Measurements from ENCODE around the gene SARDH. TPM values are rescaled to one million over a fixed set of nuclear protein-coding genes. Genes with fewer than 3 reads are reported as not detected.

SARDH gene
- total RNA-seq, 1 experiment from 2014 or later = not detected

DNA sequence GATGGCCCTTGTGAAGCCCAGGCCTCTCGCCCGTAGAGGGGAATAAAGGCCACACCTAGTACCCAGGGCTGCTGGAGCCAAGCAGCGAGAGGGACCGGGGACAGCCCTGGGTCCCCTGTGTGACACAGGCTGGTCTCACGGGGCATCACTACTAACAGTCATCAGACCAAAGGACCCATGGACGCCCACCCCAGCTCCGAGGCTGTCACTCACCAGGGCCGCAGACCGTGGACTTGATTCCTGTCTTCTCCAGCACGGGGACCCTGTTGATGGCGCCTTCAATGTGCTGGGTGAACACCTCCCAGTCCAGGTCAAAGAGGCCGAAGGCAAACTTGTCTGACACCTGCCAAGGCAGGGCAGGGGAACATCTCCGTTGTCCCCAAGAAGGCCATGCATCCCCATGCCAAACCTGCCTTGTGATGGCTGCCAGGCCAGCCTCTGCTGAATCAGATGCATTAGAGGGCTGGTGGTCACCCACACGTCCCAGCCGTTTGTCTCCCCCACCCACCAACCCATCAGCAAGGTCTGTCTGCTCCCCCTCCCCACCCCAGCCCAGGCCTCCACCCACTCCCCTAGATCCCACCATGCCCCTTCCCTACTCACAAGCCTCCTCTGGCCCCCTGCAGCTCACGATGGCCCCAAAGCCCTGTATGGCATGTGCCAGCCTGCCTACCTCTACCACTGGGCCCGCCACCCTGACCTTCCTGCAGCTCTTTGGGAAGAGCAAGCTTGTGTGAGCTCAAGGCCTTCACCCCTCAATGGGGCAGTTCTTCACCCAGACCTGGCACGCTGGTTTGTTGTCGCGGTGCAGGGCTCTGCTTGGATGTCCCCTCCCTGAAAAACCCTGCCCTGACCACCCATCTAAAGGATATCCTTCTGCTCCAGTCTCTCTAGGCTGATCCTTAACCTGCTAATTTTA lies 20.8 kb downstream of the SARDH start:
- H3K9me3 Mint-ChIP-seq (ENCODE audit: low read depth, unreplicated experiment) = no peaks in the 10 kb centered on the region
- no peak overlapping the region for H3K27ac Mint-ChIP-seq (ENCODE audit: unreplicated experiment)
- peaks cover 8% of the 10 kb centered on the region for H3K36me3 Mint-ChIP-seq (ENCODE audit: insufficient read depth, unreplicated experiment)
- intact Hi-C loops (cut with micrococcal nuclease; ENCODE audit: unreplicated experiment) = no loop called here
- TF ChIP-seq, protein P1, sequence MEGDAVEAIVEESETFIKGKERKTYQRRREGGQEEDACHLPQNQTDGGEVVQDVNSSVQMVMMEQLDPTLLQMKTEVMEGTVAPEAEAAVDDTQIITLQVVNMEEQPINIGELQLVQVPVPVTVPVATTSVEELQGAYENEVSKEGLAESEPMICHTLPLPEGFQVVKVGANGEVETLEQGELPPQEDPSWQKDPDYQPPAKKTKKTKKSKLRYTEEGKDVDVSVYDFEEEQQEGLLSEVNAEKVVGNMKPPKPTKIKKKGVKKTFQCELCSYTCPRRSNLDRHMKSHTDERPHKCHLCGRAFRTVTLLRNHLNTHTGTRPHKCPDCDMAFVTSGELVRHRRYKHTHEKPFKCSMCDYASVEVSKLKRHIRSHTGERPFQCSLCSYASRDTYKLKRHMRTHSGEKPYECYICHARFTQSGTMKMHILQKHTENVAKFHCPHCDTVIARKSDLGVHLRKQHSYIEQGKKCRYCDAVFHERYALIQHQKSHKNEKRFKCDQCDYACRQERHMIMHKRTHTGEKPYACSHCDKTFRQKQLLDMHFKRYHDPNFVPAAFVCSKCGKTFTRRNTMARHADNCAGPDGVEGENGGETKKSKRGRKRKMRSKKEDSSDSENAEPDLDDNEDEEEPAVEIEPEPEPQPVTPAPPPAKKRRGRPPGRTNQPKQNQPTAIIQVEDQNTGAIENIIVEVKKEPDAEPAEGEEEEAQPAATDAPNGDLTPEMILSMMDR (IDR thresholded peaks at IDR 0.05; ENCODE audit: unreplicated experiment) = no peak
- DNase-seq = no peak
- H3K27me3 Mint-ChIP-seq (ENCODE audit: unreplicated experiment) = peaks cover 78% of the 10 kb centered on the region
- CTCF ChIA-PET = no interaction called here
- no TSS peak for BruUV-seq (replicated peaks)
- peaks cover 8% of the 10 kb centered on the region for H3K4me1 Mint-ChIP-seq (ENCODE audit: low read depth, unreplicated experiment)
- no peak overlapping the region for H3K4me3 Mint-ChIP-seq (ENCODE audit: low read depth, unreplicated experiment)

DNA sequence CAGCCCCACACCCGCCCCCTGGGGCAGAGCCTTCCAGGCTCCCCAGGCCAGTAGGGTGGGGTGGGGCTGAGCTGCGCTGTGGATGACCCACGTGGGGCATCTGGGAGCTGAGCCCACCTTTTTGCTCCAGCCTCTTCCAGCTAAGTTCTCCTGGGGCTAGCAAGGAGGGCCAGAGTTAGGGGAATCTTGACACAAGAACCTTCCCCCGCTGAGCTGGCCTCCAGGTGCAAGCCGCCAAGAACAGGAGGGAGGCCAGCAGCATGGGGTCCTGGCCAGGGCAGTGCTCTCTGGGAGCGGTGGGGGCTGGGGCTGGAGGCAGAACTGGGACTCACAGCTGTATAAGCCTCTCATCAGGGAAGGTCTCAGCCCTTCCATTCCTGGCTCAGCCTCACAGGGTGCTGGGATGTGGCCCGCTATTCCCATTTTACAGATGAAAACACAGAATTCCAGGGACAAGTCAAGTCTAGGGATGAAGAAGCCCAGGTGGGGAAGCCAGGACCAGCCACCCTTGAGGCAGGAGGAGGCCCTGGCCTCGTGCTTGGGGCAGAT lies 21.5 kb downstream of the SARDH start:
- no peak overlapping the region for H3K4me3 Mint-ChIP-seq (ENCODE audit: low read depth, unreplicated experiment)
- H3K9me3 Mint-ChIP-seq (ENCODE audit: low read depth, unreplicated experiment) = no peaks in the 10 kb centered on the region
- no peak for DNase-seq
- CTCF ChIA-PET = no interaction called here
- peaks cover 8% of the 10 kb centered on the region for H3K4me1 Mint-ChIP-seq (ENCODE audit: low read depth, unreplicated experiment)
- intact Hi-C loops (cut with micrococcal nuclease; ENCODE audit: unreplicated experiment) = no loop called here
- no TSS peak for BruUV-seq (replicated peaks)
- H3K27ac Mint-ChIP-seq (ENCODE audit: unreplicated experiment) = no peak overlapping the region
- TF ChIP-seq, protein P1 (IDR thresholded peaks at IDR 0.05; ENCODE audit: unreplicated experiment) = no peak
- H3K36me3 Mint-ChIP-seq (ENCODE audit: insufficient read depth, unreplicated experiment) = peaks cover 8% of the 10 kb centered on the region
- peaks cover 71% of the 10 kb centered on the region for H3K27me3 Mint-ChIP-seq (ENCODE audit: unreplicated experiment)

DNA sequence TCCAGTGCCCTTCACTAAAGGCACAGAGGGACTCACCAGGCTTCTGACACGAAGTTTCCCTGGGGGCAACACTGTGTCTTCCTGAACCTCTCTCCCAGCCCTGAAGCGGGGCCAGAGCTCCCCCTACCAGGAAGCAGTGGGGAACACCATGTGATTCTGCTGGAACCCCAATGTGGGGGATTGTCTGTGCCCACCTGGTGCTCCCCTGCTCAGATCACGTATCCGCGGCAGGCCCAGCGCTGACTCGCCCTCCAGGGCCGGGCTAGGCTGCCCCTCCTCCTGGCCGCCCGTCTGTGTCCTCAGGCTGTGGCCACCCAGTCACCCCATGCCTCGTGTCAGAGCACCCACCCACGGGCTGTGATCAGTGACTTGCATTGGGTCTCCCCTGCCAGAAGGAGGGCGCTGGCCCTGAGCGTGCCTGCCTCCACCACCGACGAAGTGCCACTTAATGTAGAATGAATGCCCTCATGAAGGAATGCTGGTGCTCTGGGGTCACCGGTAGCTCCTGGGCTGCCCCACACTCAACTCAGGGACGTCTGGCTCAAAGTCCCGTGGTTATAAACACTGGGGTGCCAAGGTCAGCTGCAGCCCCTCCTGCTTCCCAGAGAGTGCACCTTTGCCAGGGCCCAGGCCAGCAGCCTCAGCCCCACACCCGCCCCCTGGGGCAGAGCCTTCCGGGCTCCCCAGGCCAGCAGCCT lies 22.1 kb downstream of the SARDH start:
- Mint-ChIP-seq H3K9me3 (ENCODE audit: low read depth, unreplicated experiment) (no peaks in the 10 kb centered on the region), H3K27ac (ENCODE audit: unreplicated experiment) (no peak overlapping the region), H3K27me3 (ENCODE audit: unreplicated experiment) (peaks cover 64% of the 10 kb centered on the region), H3K36me3 (ENCODE audit: insufficient read depth, unreplicated experiment) (peaks cover 8% of the 10 kb centered on the region), H3K4me1 (ENCODE audit: low read depth, unreplicated experiment) (peaks cover 8% of the 10 kb centered on the region), H3K4me3 (ENCODE audit: low read depth, unreplicated experiment) (no peak overlapping the region)
- no peak for DNase-seq
- CTCF ChIA-PET = interaction anchor here (0.6 to 1.0 kb wide), 2 partner anchors 37 to 317 kb away, joined by 3 read pairs; no protein-coding TSS in a partner anchor
- no TSS peak for BruUV-seq (replicated peaks)
- TF ChIP-seq, protein P1 (IDR thresholded peaks at IDR 0.05; ENCODE audit: unreplicated experiment) = peak; percentile 28
- intact Hi-C loops (cut with micrococcal nuclease; ENCODE audit: unreplicated experiment) = no loop called here

DNA sequence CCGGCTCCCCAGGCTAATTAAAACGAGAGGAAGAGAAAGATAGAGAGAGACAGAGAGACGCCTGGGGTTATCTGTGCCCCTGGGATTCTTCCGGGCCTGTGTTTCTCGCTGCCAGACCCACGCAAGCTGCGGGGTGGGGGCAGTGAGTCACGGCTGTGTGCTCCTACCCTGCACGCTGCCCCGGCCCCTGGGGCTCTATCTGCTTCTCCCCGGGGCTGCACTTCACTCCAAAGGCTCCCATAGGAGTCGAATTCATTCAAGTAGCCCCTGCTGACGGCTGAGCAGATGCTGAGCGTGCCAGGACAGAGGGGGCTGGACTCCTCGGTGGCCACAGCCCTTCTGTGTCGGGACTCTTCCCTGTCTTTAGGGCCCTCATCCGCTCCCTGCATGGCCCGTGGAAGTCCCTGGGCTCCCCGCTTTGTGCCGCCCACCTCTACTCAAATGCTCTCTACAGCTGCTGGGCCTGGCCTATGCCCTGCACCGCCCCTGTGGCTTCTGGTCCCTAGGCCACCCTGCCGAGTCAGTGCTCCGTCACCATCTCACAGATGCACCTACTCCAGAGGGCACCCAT lies 22.8 kb downstream of the SARDH start:
- intact Hi-C loops (cut with micrococcal nuclease; ENCODE audit: unreplicated experiment) = no loop called here
- H3K9me3 Mint-ChIP-seq (ENCODE audit: low read depth, unreplicated experiment) = no peaks in the 10 kb centered on the region
- TF ChIP-seq, protein P1 (IDR thresholded peaks at IDR 0.05; ENCODE audit: unreplicated experiment) = no peak
- no peak for DNase-seq
- no peak overlapping the region for H3K4me3 Mint-ChIP-seq (ENCODE audit: low read depth, unreplicated experiment)
- H3K27me3 Mint-ChIP-seq (ENCODE audit: unreplicated experiment) = peaks cover 58% of the 10 kb centered on the region
- H3K36me3 Mint-ChIP-seq (ENCODE audit: insufficient read depth, unreplicated experiment) = peaks cover 8% of the 10 kb centered on the region
- no peak overlapping the region for H3K27ac Mint-ChIP-seq (ENCODE audit: unreplicated experiment)
- peaks cover 8% of the 10 kb centered on the region for H3K4me1 Mint-ChIP-seq (ENCODE audit: low read depth, unreplicated experiment)
- BruUV-seq (replicated peaks) = no TSS peak
- CTCF ChIA-PET = interaction anchor here (0.6 to 1.0 kb wide), 2 partner anchors 36 to 318 kb away, joined by 3 read pairs; no protein-coding TSS in a partner anchor
